Immature natural killer cell (primary cell): ENCODE results near the gene KCNE3. TPM values are rescaled to one million over a fixed set of nuclear protein-coding genes. Genes with fewer than 3 reads are reported as not detected.

ENCODE experiments used
- DNase-seq, 3 donors: peaks; one replicate each; pipeline ENCODE4 v3.0.0; 2022; ENCODE audit warnings: mixed read lengths in 1 of 3
- H3K27ac Mint-ChIP-seq, 6 donors: one replicate each; pipeline ENCODE4 v1.8.0; 2020; ENCODE audit warnings: mixed read lengths in 6 of 6, mild to moderate bottlenecking in 5 of 6, inconsistent platforms in 4 of 6, moderate library complexity in 3 of 6
- H3K27me3 Mint-ChIP-seq, 3 donors: one replicate each; pipeline ENCODE4 v1.8.0; 2020 to 2021; ENCODE audit warnings: low read depth in 3 of 3, mild to moderate bottlenecking in 3 of 3, mixed read lengths in 3 of 3, moderate library complexity in 3 of 3, inconsistent platforms in 1 of 3
- H3K36me3 Mint-ChIP-seq, 3 donors: one replicate each; pipeline ENCODE4 v1.8.0; 2020; ENCODE audit warnings: mixed read lengths in 3 of 3, inconsistent platforms in 2 of 3, mild to moderate bottlenecking in 2 of 3
- H3K4me1 Mint-ChIP-seq, 2 donors: one replicate each; pipeline ENCODE4 v1.8.0; 2020; ENCODE audit warnings: inconsistent platforms in 2 of 2, mild to moderate bottlenecking in 2 of 2, mixed read lengths in 2 of 2, moderate library complexity in 1 of 2
- H3K4me3 Mint-ChIP-seq, 5 donors: one replicate each; pipeline ENCODE4 v1.8.0; 2020; ENCODE audit warnings: mild to moderate bottlenecking in 5 of 5, mixed read lengths in 5 of 5, inconsistent platforms in 3 of 5, moderate library complexity in 3 of 5
- H3K9me3 Mint-ChIP-seq, 6 donors: one replicate each; pipeline ENCODE4 v1.8.0; 2020; ENCODE audit warnings: mild to moderate bottlenecking in 6 of 6, mixed read lengths in 6 of 6, inconsistent platforms in 4 of 6, moderate library complexity in 3 of 6
- polyA plus RNA-seq, 3 donors: library from polyadenylated mRNA; unstranded; fragments of 300-500 nt; fragmentation: Illumina TruSeq; gene quantifications; one replicate each; pipeline ENCODE4 v1.2.3, GENCODE V29; 2021

Gene KCNE3
- polyA plus RNA-seq, 3 donors from 2014 or later, result 0.54 TPM; not detected in 2

DNA sequence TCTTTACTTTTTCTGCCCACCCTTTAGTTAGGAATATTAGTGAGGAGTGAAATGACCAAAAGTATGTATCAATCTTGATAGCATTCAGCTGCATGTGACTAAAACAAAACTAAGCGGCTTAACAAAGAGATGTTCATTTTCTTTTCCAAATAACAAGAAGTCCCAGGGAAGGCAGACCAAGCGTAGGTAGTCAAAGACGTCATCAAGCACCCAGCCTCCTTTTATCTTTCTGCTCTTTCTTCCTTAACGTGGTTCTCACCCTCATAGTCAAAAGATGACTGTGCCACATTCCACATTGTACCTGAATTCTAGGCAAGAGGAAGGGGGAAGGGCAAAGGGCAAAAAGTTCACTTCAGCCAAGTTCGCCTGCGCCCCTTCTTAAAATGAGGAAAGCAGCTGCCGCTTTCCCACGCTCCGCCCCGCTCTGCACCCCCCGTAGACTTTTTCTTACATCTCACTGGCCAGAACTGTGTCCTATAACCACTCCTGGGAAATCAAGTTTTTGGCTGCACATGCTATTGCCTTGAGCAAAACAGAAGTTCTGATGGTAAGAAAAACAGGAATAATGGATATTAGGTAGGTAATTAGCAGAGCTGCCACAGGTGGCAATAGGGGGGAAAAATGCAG lies 54.5 kb downstream of the KCNE3 start:
- Mint-ChIP-seq H3K36me3 (no peaks in the 10 kb centered on the region), H3K27ac (no peak overlapping the region), H3K9me3 (no peaks in the 10 kb centered on the region), H3K27me3 (peaks cover 0 to 7% (median 2%) of the 10 kb centered on the region in 3 donors), H3K4me1 (no peaks in the 10 kb centered on the region), H3K4me3 (no peak overlapping the region)
- no peak for DNase-seq

- no peaks in the 10 kb centered on the region for H3K9me3 Mint-ChIP-seq
- no peaks in the 10 kb centered on the region for H3K4me1 Mint-ChIP-seq
- H3K27ac Mint-ChIP-seq, result no peak overlapping the region
- H3K36me3 Mint-ChIP-seq, result no peaks in the 10 kb centered on the region
- H3K27me3 Mint-ChIP-seq, result peaks cover 0 to 10% (median 2%) of the 10 kb centered on the region in 3 donors
- DNase-seq, result no peak
- no peak overlapping the region for H3K4me3 Mint-ChIP-seq
These were observed 55.0 kb downstream of the KCNE3 start for GRCh38 chr11:74412321-74412720.

GRCh38 chr11:74409633-74410032 lies 57.7 kb downstream of the KCNE3 start:
- no peak for DNase-seq
- no peaks in the 10 kb centered on the region for H3K9me3 Mint-ChIP-seq
- H3K27ac Mint-ChIP-seq, result no peak overlapping the region
- no peaks in the 10 kb centered on the region for H3K4me1 Mint-ChIP-seq
- no peaks in the 10 kb centered on the region for H3K36me3 Mint-ChIP-seq
- peaks cover 4 to 11% (median 4%) of the 10 kb centered on the region in 3 donors for H3K27me3 Mint-ChIP-seq
- no peak overlapping the region for H3K4me3 Mint-ChIP-seq

Other genes starting within 250 kb of the KCNE3 start
- not detected for gene P4HA3, start 155.9 kb downstream of the KCNE3 start, polyA plus RNA-seq
- gene PGM2L1, start 69.1 kb downstream of the KCNE3 start, polyA plus RNA-seq, result 1 to 10 TPM; 2.7 to 4.7 (median 3.0) TPM
- 10 to 100 TPM in 1 of 3 donors, 1 to 10 TPM in 2; 6.4 to 13.4 (median 9.7) TPM for gene LIPT2, start 26.2 kb upstream of the KCNE3 start, polyA plus RNA-seq
- 10 to 100 TPM; 10.5 to 20.7 (median 12.8) TPM for gene POLD3, start 125.0 kb upstream of the KCNE3 start, polyA plus RNA-seq